Neural crest cell (in vitro differentiated cells): ENCODE data around the gene BAG1. TPM values are rescaled to one million over a fixed set of nuclear protein-coding genes. Genes with fewer than 3 reads are reported as not detected.

ENCODE experiments used
- DNase-seq: peaks from one replicate; pipeline ENCODE4 v3.0.0; 2021; ENCODE audit warnings: low read depth, mixed read lengths, low spot score
- H3K27ac Mint-ChIP-seq: one replicate; pipeline ENCODE4 v1.8.0; 2021; ENCODE audit warnings: mild to moderate bottlenecking, mixed read lengths; ENCODE audit not compliant: unreplicated experiment
- H3K27me3 Mint-ChIP-seq: 2 replicates; pipeline ENCODE4 v1.8.0; 2021; ENCODE audit warnings: low read depth, mild to moderate bottlenecking, mixed read lengths
- H3K36me3 Mint-ChIP-seq: 2 replicates; pipeline ENCODE4 v1.8.0; 2021; ENCODE audit warnings: low read depth, mild to moderate bottlenecking, mixed read lengths
- H3K4me1 Mint-ChIP-seq: 2 replicates; pipeline ENCODE4 v1.8.0; 2021; ENCODE audit warnings: mixed read lengths
- H3K4me3 Mint-ChIP-seq: one replicate; pipeline ENCODE4 v1.8.0; 2021; ENCODE audit warnings: mild to moderate bottlenecking, mixed read lengths
- H3K9me3 Mint-ChIP-seq: 2 replicates; pipeline ENCODE4 v1.8.0; 2021; ENCODE audit warnings: mixed read lengths
- total RNA-seq: library from RNA; stranded (reverse); gene quantifications from 2 replicates; pipeline ENCODE4 v1.2.1, GENCODE V29; 2021
- TF ChIP-seq, protein P1 (sequence below): fragments of 200-600 bp; sonication (generic); conservative IDR thresholded peaks from 2 replicates; pipeline ENCODE4 v1.5.0; 2021; ENCODE audit warnings: antibody characterized with exemption, mild to moderate bottlenecking

Gene BAG1
- total RNA-seq, 1 donor from 2014 or later = 97.5 TPM

- H3K9me3 Mint-ChIP-seq = no peaks in the 10 kb centered on the region
These were observed 41.5 kb upstream of the BAG1 start for GRCh38 chr9:33306037-33306436.

GRCh38 chr9:33304362-33304761 lies 39.9 kb upstream of the BAG1 start:
- Mint-ChIP-seq H3K4me1 (no peaks in the 10 kb centered on the region), H3K27me3 (no peaks in the 10 kb centered on the region), H3K36me3 (peaks cover 7% of the 10 kb centered on the region), H3K27ac (no peak overlapping the region), H3K4me3 (no peak overlapping the region), H3K9me3 (no peaks in the 10 kb centered on the region)
- TF ChIP-seq, protein P1, sequence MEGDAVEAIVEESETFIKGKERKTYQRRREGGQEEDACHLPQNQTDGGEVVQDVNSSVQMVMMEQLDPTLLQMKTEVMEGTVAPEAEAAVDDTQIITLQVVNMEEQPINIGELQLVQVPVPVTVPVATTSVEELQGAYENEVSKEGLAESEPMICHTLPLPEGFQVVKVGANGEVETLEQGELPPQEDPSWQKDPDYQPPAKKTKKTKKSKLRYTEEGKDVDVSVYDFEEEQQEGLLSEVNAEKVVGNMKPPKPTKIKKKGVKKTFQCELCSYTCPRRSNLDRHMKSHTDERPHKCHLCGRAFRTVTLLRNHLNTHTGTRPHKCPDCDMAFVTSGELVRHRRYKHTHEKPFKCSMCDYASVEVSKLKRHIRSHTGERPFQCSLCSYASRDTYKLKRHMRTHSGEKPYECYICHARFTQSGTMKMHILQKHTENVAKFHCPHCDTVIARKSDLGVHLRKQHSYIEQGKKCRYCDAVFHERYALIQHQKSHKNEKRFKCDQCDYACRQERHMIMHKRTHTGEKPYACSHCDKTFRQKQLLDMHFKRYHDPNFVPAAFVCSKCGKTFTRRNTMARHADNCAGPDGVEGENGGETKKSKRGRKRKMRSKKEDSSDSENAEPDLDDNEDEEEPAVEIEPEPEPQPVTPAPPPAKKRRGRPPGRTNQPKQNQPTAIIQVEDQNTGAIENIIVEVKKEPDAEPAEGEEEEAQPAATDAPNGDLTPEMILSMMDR = no peak
- DNase-seq = no peak

More at GRCh38 chr9:33306037-33306436, 41.5 kb upstream of the BAG1 start:
- no peaks in the 10 kb centered on the region for H3K27me3 Mint-ChIP-seq
- peaks cover 7% of the 10 kb centered on the region for H3K36me3 Mint-ChIP-seq
- H3K4me3 Mint-ChIP-seq = no peak overlapping the region
- DNase-seq = no peak
- H3K4me1 Mint-ChIP-seq = no peaks in the 10 kb centered on the region
- H3K27ac Mint-ChIP-seq = no peak overlapping the region
- TF ChIP-seq, protein P1 = no peak

GRCh38 chr9:33300546-33300945 lies 36.0 kb upstream of the BAG1 start:
- Mint-ChIP-seq H3K36me3 (peaks cover 12% of the 10 kb centered on the region), H3K27me3 (no peaks in the 10 kb centered on the region), H3K4me1 (peaks cover 4% of the 10 kb centered on the region), H3K9me3 (no peaks in the 10 kb centered on the region), H3K4me3 (no peak overlapping the region), H3K27ac (no peak overlapping the region)
- TF ChIP-seq, protein P1 = no peak
- no peak for DNase-seq

DNA sequence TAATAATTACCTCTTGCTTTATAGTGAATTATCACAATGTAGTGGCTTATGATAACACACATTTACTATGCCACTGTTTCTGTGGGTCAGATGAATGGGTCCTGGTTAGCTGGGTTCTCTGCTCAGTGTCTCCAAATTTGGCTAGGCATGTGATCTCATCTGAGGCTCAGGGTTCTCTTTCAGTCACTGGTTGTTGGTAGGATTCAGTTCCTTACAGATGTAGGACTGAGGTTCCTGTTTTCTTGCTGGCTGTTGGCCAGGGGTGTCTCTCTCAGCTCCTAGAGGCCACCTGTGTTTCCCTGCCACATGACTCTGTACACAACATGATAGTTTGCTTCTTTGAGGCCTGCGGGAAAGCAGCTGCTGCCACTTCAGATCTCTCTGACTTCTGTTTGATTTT lies 32.9 kb upstream of the BAG1 start:
- H3K9me3 Mint-ChIP-seq = no peaks in the 10 kb centered on the region
- peaks cover 9% of the 10 kb centered on the region for H3K4me1 Mint-ChIP-seq
- H3K27ac Mint-ChIP-seq = no peak overlapping the region
- no peak overlapping the region for H3K4me3 Mint-ChIP-seq
- TF ChIP-seq, protein P1 = no peak
- peaks cover 11% of the 10 kb centered on the region for H3K36me3 Mint-ChIP-seq
- DNase-seq = no peak
- no peaks in the 10 kb centered on the region for H3K27me3 Mint-ChIP-seq

- peaks cover 11% of the 10 kb centered on the region for H3K36me3 Mint-ChIP-seq
- H3K27ac Mint-ChIP-seq = no peak overlapping the region
- H3K9me3 Mint-ChIP-seq = no peaks in the 10 kb centered on the region
- H3K4me1 Mint-ChIP-seq = peaks cover 22% of the 10 kb centered on the region
- H3K27me3 Mint-ChIP-seq = no peaks in the 10 kb centered on the region
- no peak overlapping the region for H3K4me3 Mint-ChIP-seq
- no peak for DNase-seq
- TF ChIP-seq, protein P1 = no peak
These were observed 31.1 kb upstream of the BAG1 start for GRCh38 chr9:33295571-33295970.
